AG04450 (cell line): Measurements from ENCODE around the gene TNFRSF18. TPM values are rescaled to one million over a fixed set of nuclear protein-coding genes. Genes with fewer than 3 reads are reported as not detected.

Source experiments
- CTCF ChIA-PET: fragments of 300-600, 350-600 bp; formaldehyde crosslinking; extraction: SDS; loops from one replicate; lab custom pipeline; 2022; ENCODE audit warnings: antibody characterized with exemption, inconsistent platforms; lab: Charles Lee
- POLR2A ChIA-PET: fragments of 350-600 bp; formaldehyde crosslinking; extraction: SDS; loops from one replicate; lab custom pipeline; 2021; ENCODE audit warnings: antibody characterized with exemption, inconsistent platforms; lab: Yijun Ruan, JAX
- DNase-seq: peaks from one replicate; pipeline ENCODE4 v3.0.0-alpha.2; 2011; ENCODE audit warnings: low read depth, low spot score
- H3K27ac ChIP-seq: one replicate; pipeline ENCODE4 v1.5.1; 2012; ENCODE audit warnings: low read depth, low read length, control low read depth
- H3K27me3 ChIP-seq: one replicate; pipeline ENCODE4 v1.6.0; 2012; ENCODE audit warnings: low read length; ENCODE audit not compliant: control insufficient read depth, insufficient read depth
- H3K4me3 ChIP-seq: 2 replicates; pipeline ENCODE4 v1.5.1; 2011; ENCODE audit warnings: mild to moderate bottlenecking, low read depth, low read length, control low read depth
- H3K9me3 ChIP-seq: 2 replicates; pipeline ENCODE4 v1.5.1; 2012; ENCODE audit warnings: low read length; ENCODE audit not compliant: control insufficient read depth, insufficient read depth
- CTCF ChIP-seq: IDR thresholded peaks from 2 replicates; pipeline ENCODE4 v1.5.1; 2011; ENCODE audit warnings: low read depth, low read length, control low read depth, inconsistent platforms
- polyA plus RNA-seq: library from polyadenylated mRNA; depleted of rRNA; stranded (reverse); fragments of >200 nt; gene quantifications from 2 replicates; pipeline ENCODE4 v1.2.3, GENCODE V29; 2011

The TNFRSF18 gene
- polyA plus RNA-seq, 1 experiment, result 1.0 TPM

- no peak overlapping the region for H3K4me3 ChIP-seq
- no peak overlapping the region for H3K27ac ChIP-seq
- peaks cover 21% of the 10 kb centered on the region for H3K9me3 ChIP-seq
- POLR2A ChIA-PET, result no interaction called here
- DNase-seq, result no peak
- CTCF ChIA-PET, result no interaction called here
- TF ChIP-seq CTCF, result no peak
- H3K27me3 ChIP-seq, result no peaks in the 10 kb centered on the region
Measured at GRCh38 chr1:1234180-1234808, 27.9 kb upstream of the TNFRSF18 start.

- DNase-seq, result no peak
- CTCF ChIA-PET, result no interaction called here
- Histone ChIP-seq H3K27ac (no peak overlapping the region), H3K9me3 (peaks cover 21% of the 10 kb centered on the region), H3K27me3 (no peaks in the 10 kb centered on the region), H3K4me3 (no peak overlapping the region)
- POLR2A ChIA-PET, result no interaction called here
- no peak for TF ChIP-seq CTCF
Measured at GRCh38 chr1:1233567-1233892, 27.1 kb upstream of the TNFRSF18 start.

- POLR2A ChIA-PET, result no interaction called here
- Histone ChIP-seq H3K27ac (no peak overlapping the region), H3K9me3 (peaks cover 21% of the 10 kb centered on the region), H3K4me3 (no peak overlapping the region), H3K27me3 (no peaks in the 10 kb centered on the region)
- no peak for DNase-seq
- CTCF ChIA-PET, result no interaction called here
- no peak for TF ChIP-seq CTCF
Measured at GRCh38 chr1:1232796-1233566, 26.6 kb upstream of the TNFRSF18 start.

- DNase-seq, result no peak
- peak within 1 kb of the TSS; percentile 91 for H3K4me3 ChIP-seq
- H3K27me3 ChIP-seq, result no peaks in the 10 kb centered on the region
- CTCF ChIA-PET, result interaction anchor here (0.6 kb wide), 1 partner anchor 70 kb away, joined by 3 read pairs; no protein-coding TSS in a partner anchor
- peak within 1 kb of the TSS; percentile 78 for H3K27ac ChIP-seq
- H3K9me3 ChIP-seq, result peaks cover 21% of the 10 kb centered on the region
- TF ChIP-seq CTCF, result no peak
- POLR2A ChIA-PET, result no interaction called here
Measured at GRCh38 chr1:1232208-1232795, 25.9 kb upstream of the TNFRSF18 start, which contains the start of gene B3GALT6. B3GALT6 (plus strand) TSS chr1:1232237; CDS start chr1:1232279, 42 bp downstream.
